ENCODE measurements around the gene SMURF2. TPM values are rescaled to one million over a fixed set of nuclear protein-coding genes. Genes with fewer than 3 reads are reported as not detected.
"Not testable (repeated sequence)": the region's sequence is repeated elsewhere in the genome, so short reads cannot be mapped to it uniquely, and the experiment has no call there.

Gene SMURF2
- total RNA-seq, 1 donor from 2014 or later: 45.6 TPM

- DNase-seq (ENCODE audit: low read depth): no peak
- no peaks in the 10 kb centered on the region for H3K36me3 ChIP-seq (ENCODE audit: control insufficient read depth, insufficient read depth, low read length)
- TF ChIP-seq CTCF (IDR thresholded peaks at IDR 0.05; ENCODE audit: insufficient read depth, low read length, poor library complexity, severe bottlenecking): no peak
- no peaks in the 10 kb centered on the region for H3K27me3 ChIP-seq (ENCODE audit: control insufficient read depth, insufficient read depth, low read length)
- no peak overlapping the region for H3K4me3 ChIP-seq (ENCODE audit: low read depth, low read length)
Observed at GRCh38 chr17:64591944-64592343, 70.2 kb downstream of the SMURF2 start.

GRCh38 chr17:64585146-64585545 is 77.0 kb downstream of the SMURF2 start:
- Histone ChIP-seq H3K27me3 (ENCODE audit: control insufficient read depth, insufficient read depth, low read length) (no peaks in the 10 kb centered on the region), H3K36me3 (ENCODE audit: control insufficient read depth, insufficient read depth, low read length) (no peaks in the 10 kb centered on the region), H3K4me3 (ENCODE audit: low read depth, low read length) (no peak overlapping the region)
- TF ChIP-seq CTCF (IDR thresholded peaks at IDR 0.05; ENCODE audit: insufficient read depth, low read length, poor library complexity, severe bottlenecking): no peak
- DNase-seq (ENCODE audit: low read depth): no peak

- no peaks in the 10 kb centered on the region for H3K27me3 ChIP-seq (ENCODE audit: control insufficient read depth, insufficient read depth, low read length)
- H3K36me3 ChIP-seq (ENCODE audit: control insufficient read depth, insufficient read depth, low read length): no peaks in the 10 kb centered on the region
- no peak for TF ChIP-seq CTCF (IDR thresholded peaks at IDR 0.05; ENCODE audit: insufficient read depth, low read length, poor library complexity, severe bottlenecking)
- no peak overlapping the region for H3K4me3 ChIP-seq (ENCODE audit: low read depth, low read length)
- no peak for DNase-seq (ENCODE audit: low read depth)
Observed at GRCh38 chr17:64583038-64583437, 79.1 kb downstream of the SMURF2 start.

- Histone ChIP-seq H3K27me3 (ENCODE audit: control insufficient read depth, insufficient read depth, low read length) (no peaks in the 10 kb centered on the region), H3K4me3 (ENCODE audit: low read depth, low read length) (no peak overlapping the region), H3K36me3 (ENCODE audit: control insufficient read depth, insufficient read depth, low read length) (no peaks in the 10 kb centered on the region)
- DNase-seq (ENCODE audit: low read depth): no peak
- TF ChIP-seq CTCF (IDR thresholded peaks at IDR 0.05; ENCODE audit: insufficient read depth, low read length, poor library complexity, severe bottlenecking): no peak
Observed at GRCh38 chr17:64580384-64581315, 81.5 kb downstream of the SMURF2 start.

GRCh38 chr17:64579917-64580316 is 82.2 kb downstream of the SMURF2 start:
- H3K4me3 ChIP-seq (ENCODE audit: low read depth, low read length): no peak overlapping the region
- H3K36me3 ChIP-seq (ENCODE audit: control insufficient read depth, insufficient read depth, low read length): no peaks in the 10 kb centered on the region
- no peaks in the 10 kb centered on the region for H3K27me3 ChIP-seq (ENCODE audit: control insufficient read depth, insufficient read depth, low read length)
- no peak for DNase-seq (ENCODE audit: low read depth)
- TF ChIP-seq CTCF (IDR thresholded peaks at IDR 0.05; ENCODE audit: insufficient read depth, low read length, poor library complexity, severe bottlenecking): no peak

- H3K36me3 ChIP-seq (ENCODE audit: control insufficient read depth, insufficient read depth, low read length); DNase-seq (ENCODE audit: low read depth); H3K4me3 ChIP-seq (ENCODE audit: low read depth, low read length); H3K27me3 ChIP-seq (ENCODE audit: control insufficient read depth, insufficient read depth, low read length): not testable (repeated sequence)
Observed at GRCh38 chr17:64577025-64577424, 85.1 kb downstream of the SMURF2 start.

Measured in kidney epithelial cell (primary cell).